ENCODE measurements around the gene TTC16.

Gene TTC16, protein sequence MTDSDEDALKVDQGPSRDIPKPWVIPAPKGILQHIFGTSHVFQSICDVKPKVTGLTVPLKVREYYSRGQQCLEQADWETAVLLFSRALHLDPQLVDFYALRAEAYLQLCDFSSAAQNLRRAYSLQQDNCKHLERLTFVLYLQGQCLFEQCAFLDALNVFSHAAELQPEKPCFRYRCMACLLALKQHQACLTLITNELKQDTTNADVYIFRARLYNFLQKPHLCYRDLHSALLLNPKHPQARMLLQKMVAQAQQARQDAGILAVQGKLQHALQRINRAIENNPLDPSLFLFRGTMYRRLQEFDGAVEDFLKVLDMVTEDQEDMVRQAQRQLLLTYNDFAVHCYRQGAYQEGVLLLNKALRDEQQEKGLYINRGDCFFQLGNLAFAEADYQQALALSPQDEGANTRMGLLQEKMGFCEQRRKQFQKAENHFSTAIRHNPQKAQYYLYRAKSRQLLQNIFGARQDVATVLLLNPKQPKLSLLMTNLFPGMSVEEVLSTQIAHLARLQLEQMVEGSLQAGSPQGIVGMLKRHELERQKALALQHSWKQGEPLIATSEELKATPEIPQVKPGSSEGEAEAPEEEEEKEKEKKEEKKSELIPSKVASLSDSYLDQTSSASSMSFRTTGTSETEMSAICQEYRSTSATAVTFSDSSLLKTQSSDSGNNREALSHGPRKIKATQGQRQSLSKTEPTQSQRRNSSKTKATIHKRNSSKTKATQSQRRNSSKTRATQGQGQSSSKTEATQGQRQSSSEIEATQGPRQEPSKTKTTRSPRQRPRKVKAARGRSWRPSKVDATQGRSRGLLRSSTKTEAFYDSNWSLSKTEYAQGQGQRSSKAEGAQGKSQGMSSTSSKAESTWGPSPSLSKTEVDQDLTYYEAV

GRCh38 chr9:127715470-127716337 lies at the start of gene TTC16, which contains the start of gene PTRH1:
TTC16 (plus strand) TSS chr9:127716079; CDS start chr9:127716146, 67 bp downstream.
PTRH1 (minus strand) TSS chr9:127715663; CDS start chr9:127715639, 24 bp downstream.
- in situ Hi-C loops (cut with HindIII; ENCODE audit: low pct_ligation_motif_present, low pct_unique_long_range_greater_than_20kb, low sequenced_read_pairs) = no loop called here
- DNase-seq = peak; percentile 92

DNA sequence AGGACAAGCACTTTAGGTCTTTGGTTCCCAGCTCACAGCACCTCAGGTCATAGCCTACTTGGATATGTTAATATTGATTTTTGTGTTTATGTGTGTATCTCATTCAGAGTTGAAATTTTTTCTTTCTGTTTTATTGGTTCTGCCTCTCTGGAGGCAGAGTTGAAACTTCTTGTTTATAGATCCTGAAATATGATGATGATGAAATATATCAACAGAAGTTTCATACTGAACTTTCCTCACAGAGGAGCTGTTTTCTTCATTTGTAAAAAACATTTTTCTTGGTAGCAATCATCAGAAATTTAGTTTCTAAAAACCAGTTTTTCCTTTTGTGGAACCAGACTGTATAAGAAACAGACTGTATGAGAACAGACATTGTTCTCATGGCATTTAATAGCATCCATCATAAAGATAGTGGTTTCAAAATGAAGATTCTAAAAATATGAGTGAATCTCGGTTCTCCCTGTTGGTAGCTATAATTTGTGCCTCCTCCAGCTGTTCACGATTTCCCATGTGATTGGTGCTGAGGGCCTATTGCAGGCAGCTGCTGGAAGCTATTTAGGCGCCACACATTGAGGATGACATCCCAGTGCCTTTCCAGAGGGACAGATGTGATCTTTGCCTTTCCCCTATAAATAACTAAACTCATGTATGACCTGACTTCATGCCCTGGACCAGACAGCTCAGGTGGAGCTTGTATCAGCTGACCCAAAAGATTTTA lies 48.6 kb upstream of the TTC16 start:
- in situ Hi-C loops (cut with HindIII; ENCODE audit: low pct_ligation_motif_present, low pct_unique_long_range_greater_than_20kb, low sequenced_read_pairs) = no loop called here
- no peak for DNase-seq

GRCh38 chr9:127667906-127668305 lies 48.0 kb upstream of the TTC16 start:
- DNase-seq = no peak
- in situ Hi-C loops (cut with HindIII; ENCODE audit: low pct_ligation_motif_present, low pct_unique_long_range_greater_than_20kb, low sequenced_read_pairs) = no loop called here

DNA sequence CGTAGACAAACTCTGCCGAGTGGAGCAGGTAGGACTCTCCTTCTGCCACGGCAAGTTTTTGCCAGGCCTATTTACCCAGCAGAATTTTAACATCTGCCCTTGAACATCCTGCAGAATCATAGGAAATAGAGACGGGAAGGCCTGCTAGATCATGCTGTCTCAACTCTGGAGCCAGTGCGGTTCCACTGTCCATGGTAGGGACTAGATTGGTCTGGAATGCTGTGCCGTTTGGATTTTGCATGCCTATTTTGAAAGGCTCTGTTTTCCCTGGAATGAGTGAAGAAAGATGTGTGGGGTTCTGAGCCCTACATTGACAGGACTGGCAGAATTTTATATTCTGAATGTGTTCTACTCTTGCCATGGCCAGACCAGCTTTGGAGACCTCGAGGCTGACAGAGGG lies 42.6 kb upstream of the TTC16 start:
- in situ Hi-C loops (cut with HindIII; ENCODE audit: low pct_ligation_motif_present, low pct_unique_long_range_greater_than_20kb, low sequenced_read_pairs) = no loop called here
- no peak for DNase-seq

DNA sequence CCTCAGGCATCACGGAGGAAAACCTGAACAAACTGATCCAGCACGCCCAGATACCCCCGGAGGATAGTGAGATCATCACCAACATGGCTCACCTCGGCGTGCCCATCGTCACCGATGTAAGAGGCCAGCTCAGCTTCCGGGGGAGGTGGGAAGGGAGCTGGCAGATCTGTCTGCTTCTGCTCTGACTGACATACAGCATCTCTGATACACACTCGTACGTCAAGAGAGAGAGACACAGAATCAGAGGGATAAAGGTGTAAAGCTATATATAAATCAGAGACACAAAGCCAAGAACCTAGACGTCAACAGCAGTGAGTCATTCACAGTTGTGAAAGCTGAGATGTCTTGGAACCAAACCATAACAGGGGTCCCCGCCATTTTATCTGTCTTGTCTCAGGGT lies 39.2 kb upstream of the TTC16 start:
- DNase-seq = no peak
- in situ Hi-C loops (cut with HindIII; ENCODE audit: low pct_ligation_motif_present, low pct_unique_long_range_greater_than_20kb, low sequenced_read_pairs) = no loop called here

- no peak for DNase-seq
- in situ Hi-C loops (cut with HindIII; ENCODE audit: low pct_ligation_motif_present, low pct_unique_long_range_greater_than_20kb, low sequenced_read_pairs) = no loop called here
Observed at GRCh38 chr9:127679506-127679905, 36.4 kb upstream of the TTC16 start.

GRCh38 chr9:127680226-127680625 lies 35.7 kb upstream of the TTC16 start:
- in situ Hi-C loops (cut with HindIII; ENCODE audit: low pct_ligation_motif_present, low pct_unique_long_range_greater_than_20kb, low sequenced_read_pairs) = no loop called here
- no peak for DNase-seq

GRCh38 chr9:127680846-127681245 lies 35.0 kb upstream of the TTC16 start:
- in situ Hi-C loops (cut with HindIII; ENCODE audit: low pct_ligation_motif_present, low pct_unique_long_range_greater_than_20kb, low sequenced_read_pairs) = no loop called here

DNA sequence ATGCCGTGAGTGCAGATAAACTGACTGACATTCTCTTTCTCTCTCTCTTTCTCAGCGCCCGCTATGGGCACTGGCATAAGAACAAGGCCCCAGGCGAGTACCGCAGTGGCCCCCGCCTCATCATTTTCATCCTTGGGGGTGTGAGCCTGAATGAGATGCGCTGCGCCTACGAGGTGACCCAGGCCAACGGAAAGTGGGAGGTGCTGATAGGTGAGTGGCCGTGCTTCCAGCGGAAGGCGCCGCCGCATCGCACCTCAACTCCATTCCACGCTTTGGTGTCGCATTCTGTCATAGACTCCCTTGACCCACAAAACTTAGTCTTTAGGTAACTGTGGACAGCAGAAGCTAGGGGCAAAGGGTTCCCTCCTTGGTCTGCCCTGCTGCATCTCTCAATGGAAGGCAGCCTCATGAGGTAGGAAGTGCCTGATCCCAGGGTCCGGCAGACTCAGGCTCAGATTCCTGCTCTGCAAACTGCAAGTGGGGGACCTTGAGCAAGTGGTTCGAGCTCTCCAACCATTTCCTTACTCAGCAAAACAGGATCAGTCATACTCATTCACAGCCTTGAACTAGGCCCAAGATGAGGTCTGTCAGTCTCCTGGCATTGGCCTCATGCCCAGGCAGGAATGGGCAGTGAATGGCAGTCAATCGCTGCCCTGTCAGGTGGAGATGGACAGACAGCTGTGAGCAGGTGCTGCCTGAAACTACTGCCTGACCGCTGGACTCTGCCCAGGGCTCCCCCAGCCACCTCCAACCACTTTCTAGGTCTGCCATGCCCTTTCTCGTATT lies 33.3 kb upstream of the TTC16 start:
- DNase-seq = no peak
- in situ Hi-C loops (cut with HindIII; ENCODE audit: low pct_ligation_motif_present, low pct_unique_long_range_greater_than_20kb, low sequenced_read_pairs) = no loop called here

More at GRCh38 chr9:127680846-127681245, 35.0 kb upstream of the TTC16 start:
- DNase-seq = no peak

GRCh38 chr9:127683723-127684122 lies 32.2 kb upstream of the TTC16 start:
- in situ Hi-C loops (cut with HindIII; ENCODE audit: low pct_ligation_motif_present, low pct_unique_long_range_greater_than_20kb, low sequenced_read_pairs) = no loop called here
- DNase-seq = no peak

- DNase-seq = peak; percentile 7
- in situ Hi-C loops (cut with HindIII; ENCODE audit: low pct_ligation_motif_present, low pct_unique_long_range_greater_than_20kb, low sequenced_read_pairs) = no loop called here
Observed at GRCh38 chr9:127684576-127684975, 31.3 kb upstream of the TTC16 start.

DNA sequence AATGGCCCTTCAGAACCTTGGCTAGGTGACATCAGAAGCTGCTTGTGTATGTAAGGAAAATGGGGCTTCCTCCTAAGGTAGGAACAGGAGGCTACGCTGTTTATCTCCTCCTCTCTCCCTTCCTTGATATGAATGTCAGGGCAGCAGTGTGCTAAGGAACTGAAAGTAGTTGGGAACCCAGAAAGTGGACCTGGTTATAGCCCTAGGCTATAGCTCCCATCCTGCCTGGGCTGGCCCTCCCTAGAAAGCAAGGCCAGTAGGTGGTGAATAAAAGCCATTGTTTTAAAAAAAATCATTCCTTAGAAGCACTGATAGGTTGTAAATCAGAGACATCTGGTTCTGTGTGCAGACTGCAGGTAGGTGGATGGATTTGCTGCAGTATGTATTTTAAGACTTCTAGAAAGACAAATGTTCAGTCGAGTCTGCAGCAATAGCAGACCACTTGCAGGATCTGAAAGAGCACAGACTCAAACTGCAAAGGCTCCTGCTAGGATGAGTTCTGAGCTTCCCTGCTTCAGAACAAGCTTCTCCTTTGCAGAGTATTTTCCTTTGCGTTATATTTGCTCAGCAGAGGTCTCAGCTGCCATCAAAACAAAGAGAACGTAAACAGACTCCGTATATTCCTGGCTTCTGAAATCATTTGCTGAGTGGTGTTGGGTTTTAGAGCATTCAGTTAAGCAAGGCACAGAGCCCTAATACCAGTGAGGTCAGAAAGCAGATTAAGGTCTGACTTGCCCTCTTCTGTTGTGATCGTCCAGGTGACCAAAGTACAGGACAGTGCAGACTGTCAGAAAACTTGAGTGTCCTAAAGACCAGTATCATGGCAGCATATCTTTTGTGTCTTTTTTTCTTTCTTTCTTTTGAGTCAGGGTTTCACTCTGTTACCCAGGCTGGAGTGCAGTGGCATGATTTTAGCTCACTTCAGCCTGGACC lies 29.2 kb upstream of the TTC16 start:
- in situ Hi-C loops (cut with HindIII; ENCODE audit: low pct_ligation_motif_present, low pct_unique_long_range_greater_than_20kb, low sequenced_read_pairs) = no loop called here
- DNase-seq = no peak

- DNase-seq = no peak
- in situ Hi-C loops (cut with HindIII; ENCODE audit: low pct_ligation_motif_present, low pct_unique_long_range_greater_than_20kb, low sequenced_read_pairs) = no loop called here
Observed at GRCh38 chr9:127689329-127690000, 26.4 kb upstream of the TTC16 start.

DNA sequence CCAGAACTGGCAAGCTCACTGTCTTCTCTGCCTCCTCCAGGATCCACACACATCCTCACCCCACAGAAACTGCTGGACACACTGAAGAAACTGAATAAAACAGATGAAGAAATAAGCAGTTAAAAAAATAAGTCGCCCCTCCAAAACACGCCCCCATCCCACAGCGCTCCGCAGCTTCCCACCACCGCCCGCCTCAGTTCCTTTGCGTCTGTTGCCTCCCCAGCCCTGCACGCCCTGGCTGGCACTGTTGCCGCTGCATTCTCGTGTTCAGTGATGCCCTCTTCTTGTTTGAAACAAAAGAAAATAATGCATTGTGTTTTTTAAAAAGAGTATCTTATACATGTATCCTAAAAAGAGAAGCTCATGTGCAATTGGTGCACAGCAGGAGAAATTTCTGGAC lies 25.1 kb upstream of the TTC16 start:
- DNase-seq = no peak
- in situ Hi-C loops (cut with HindIII; ENCODE audit: low pct_ligation_motif_present, low pct_unique_long_range_greater_than_20kb, low sequenced_read_pairs) = no loop called here

DNA sequence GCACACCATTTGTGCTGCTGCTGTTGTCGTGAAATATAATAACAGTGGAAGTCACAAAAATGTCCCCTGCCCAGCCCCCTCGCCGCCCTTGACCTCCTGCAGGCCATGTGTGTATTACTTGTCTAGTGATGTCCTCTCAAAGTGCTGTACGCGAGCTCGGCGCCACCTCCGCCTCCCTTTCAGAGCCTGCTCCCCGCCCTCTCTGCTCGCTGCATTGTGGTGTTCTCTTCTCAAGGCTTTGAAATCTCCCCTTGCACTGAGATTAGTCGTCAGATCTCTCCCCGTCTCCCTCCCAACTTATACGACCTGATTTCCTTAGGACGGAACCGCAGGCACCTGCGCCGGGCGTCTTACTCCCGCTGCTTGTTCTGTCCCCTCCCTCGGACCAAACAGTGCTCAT lies 23.8 kb upstream of the TTC16 start:
- in situ Hi-C loops (cut with HindIII; ENCODE audit: low pct_ligation_motif_present, low pct_unique_long_range_greater_than_20kb, low sequenced_read_pairs) = no loop called here
- no peak for DNase-seq

DNA sequence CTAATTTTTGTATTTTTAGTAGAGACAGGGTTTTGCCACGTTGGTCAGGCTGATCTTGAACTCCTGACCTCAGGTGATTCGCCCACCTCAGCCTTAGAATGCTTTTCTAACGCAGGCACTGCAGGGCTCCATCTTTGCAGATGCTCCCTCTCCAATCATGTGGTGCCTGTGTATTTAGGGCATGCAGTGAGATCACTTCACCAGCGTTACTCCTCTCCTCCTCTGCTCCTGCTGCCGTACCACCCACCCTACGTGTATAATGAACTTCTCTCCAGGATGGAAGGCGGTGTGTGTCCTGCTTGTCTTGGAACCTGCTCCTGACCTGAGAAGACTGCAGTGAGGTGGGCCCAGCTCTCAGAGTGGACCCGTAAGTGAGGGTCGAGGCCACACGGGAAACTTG lies 22.7 kb upstream of the TTC16 start:
- in situ Hi-C loops (cut with HindIII; ENCODE audit: low pct_ligation_motif_present, low pct_unique_long_range_greater_than_20kb, low sequenced_read_pairs) = no loop called here

More for the DNA sequence above, 22.7 kb upstream of the TTC16 start:
- DNase-seq = no peak

All from ACHN (cell line).